Measurements from ENCODE around the gene IFI27L1. TPM values are rescaled to one million over a fixed set of nuclear protein-coding genes. Genes with fewer than 3 reads are reported as not detected.

Gene IFI27L1
- total RNA-seq, 1 donor from 2014 or later, result 30.0 TPM

- Mint-ChIP-seq H3K9me3 (ENCODE audit: unreplicated experiment) (no peaks in the 10 kb centered on the region), H3K27me3 (ENCODE audit: unreplicated experiment) (no peaks in the 10 kb centered on the region), H3K27ac (ENCODE audit: unreplicated experiment) (peak overlapping the region; percentile 99), H3K36me3 (ENCODE audit: unreplicated experiment) (peaks cover 21% of the 10 kb centered on the region), H3K4me3 (ENCODE audit: unreplicated experiment) (peak overlapping the region; percentile 100), H3K4me1 (ENCODE audit: unreplicated experiment) (peaks cover 40% of the 10 kb centered on the region)
- TF ChIP-seq CTCF (IDR thresholded peaks at IDR 0.05), result no peak
- no peak for DNase-seq (ENCODE audit: extremely low spot score, unreplicated experiment)
Measured at GRCh38 chr14:94081386-94081820, 293 bp downstream of the IFI27L1 start.

- Mint-ChIP-seq H3K4me1 (ENCODE audit: unreplicated experiment) (no peaks in the 10 kb centered on the region), H3K4me3 (ENCODE audit: unreplicated experiment) (no peak overlapping the region), H3K9me3 (ENCODE audit: unreplicated experiment) (no peaks in the 10 kb centered on the region), H3K36me3 (ENCODE audit: unreplicated experiment) (peaks cover 5% of the 10 kb centered on the region), H3K27ac (ENCODE audit: unreplicated experiment) (no peak overlapping the region), H3K27me3 (ENCODE audit: unreplicated experiment) (no peaks in the 10 kb centered on the region)
- no peak for TF ChIP-seq CTCF (IDR thresholded peaks at IDR 0.05)
- no peak for DNase-seq (ENCODE audit: extremely low spot score, unreplicated experiment)
Measured at GRCh38 chr14:94087891-94088290, 6.8 kb downstream of the IFI27L1 start.

GRCh38 chr14:94088516-94088915 lies 7.4 kb downstream of the IFI27L1 start:
- Mint-ChIP-seq H3K36me3 (ENCODE audit: unreplicated experiment) (peaks cover 3% of the 10 kb centered on the region), H3K9me3 (ENCODE audit: unreplicated experiment) (no peaks in the 10 kb centered on the region), H3K4me3 (ENCODE audit: unreplicated experiment) (no peak overlapping the region), H3K27ac (ENCODE audit: unreplicated experiment) (no peak overlapping the region), H3K27me3 (ENCODE audit: unreplicated experiment) (no peaks in the 10 kb centered on the region), H3K4me1 (ENCODE audit: unreplicated experiment) (no peaks in the 10 kb centered on the region)
- no peak for TF ChIP-seq CTCF (IDR thresholded peaks at IDR 0.05)
- no peak for DNase-seq (ENCODE audit: extremely low spot score, unreplicated experiment)

GRCh38 chr14:94089479-94089878 lies 8.4 kb downstream of the IFI27L1 start:
- H3K27me3 Mint-ChIP-seq (ENCODE audit: unreplicated experiment), result no peaks in the 10 kb centered on the region
- TF ChIP-seq CTCF (IDR thresholded peaks at IDR 0.05), result no peak
- no peaks in the 10 kb centered on the region for H3K4me1 Mint-ChIP-seq (ENCODE audit: unreplicated experiment)
- no peak overlapping the region for H3K27ac Mint-ChIP-seq (ENCODE audit: unreplicated experiment)
- peaks cover 3% of the 10 kb centered on the region for H3K36me3 Mint-ChIP-seq (ENCODE audit: unreplicated experiment)
- no peaks in the 10 kb centered on the region for H3K9me3 Mint-ChIP-seq (ENCODE audit: unreplicated experiment)
- no peak overlapping the region for H3K4me3 Mint-ChIP-seq (ENCODE audit: unreplicated experiment)
- no peak for DNase-seq (ENCODE audit: extremely low spot score, unreplicated experiment)

GRCh38 chr14:94093418-94093817 lies 12.3 kb downstream of the IFI27L1 start:
- no peak for DNase-seq (ENCODE audit: extremely low spot score, unreplicated experiment)
- Mint-ChIP-seq H3K4me3 (ENCODE audit: unreplicated experiment) (no peak overlapping the region), H3K9me3 (ENCODE audit: unreplicated experiment) (no peaks in the 10 kb centered on the region), H3K36me3 (ENCODE audit: unreplicated experiment) (peaks cover 9% of the 10 kb centered on the region), H3K27me3 (ENCODE audit: unreplicated experiment) (no peaks in the 10 kb centered on the region), H3K27ac (ENCODE audit: unreplicated experiment) (no peak overlapping the region), H3K4me1 (ENCODE audit: unreplicated experiment) (no peaks in the 10 kb centered on the region)
- TF ChIP-seq CTCF (IDR thresholded peaks at IDR 0.05), result no peak

All from osteocyte (in vitro differentiated cells).